Transverse colon (tissue), 4 donors: ENCODE data around the gene KRT8. TPM values are rescaled to one million over a fixed set of nuclear protein-coding genes. Genes with fewer than 3 reads are reported as not detected.
"Not testable (repeated sequence)": the region's sequence is repeated elsewhere in the genome, so short reads cannot be mapped to it uniquely, and the experiment has no call there.

Experiments
- DNase-seq: peaks from one replicate; pipeline ENCODE4 v3.0.0-alpha.2; 2019
- H3K27ac ChIP-seq, 4 donors: fragments of 200-600 bp; sonication (generic); 2 replicates each; pipeline ENCODE4 v1.5.1; 2016 to 2018; ENCODE audit warnings: inconsistent platforms in 4 of 4
- H3K27me3 ChIP-seq: fragments of 200-600 bp; sonication (generic); 2 replicates; pipeline ENCODE4 v1.5.1; 2017; ENCODE audit warnings: inconsistent platforms
- H3K36me3 ChIP-seq, 4 donors: fragments of 200-600 bp; sonication (generic); 2 replicates each; pipeline ENCODE4 v1.5.1; 2017 to 2019; ENCODE audit warnings: inconsistent platforms in 4 of 4
- H3K4me1 ChIP-seq, 4 donors: fragments of 200-600 bp; sonication (generic); 2 replicates each; pipeline ENCODE4 v1.5.1; 2017 to 2020; ENCODE audit warnings: inconsistent platforms in 4 of 4
- H3K4me3 ChIP-seq, 4 donors: fragments of 200-600 bp; sonication (generic); 1 replicate in 1 of 4; 2 replicates in 3 of 4; pipeline versions ENCODE4 v1.5.1 to v1.6.1; 2017 to 2019; ENCODE audit warnings: inconsistent platforms in 4 of 4
- H3K9me3 ChIP-seq, 2 donors: fragments of 200-600 bp; sonication (generic); 2 replicates each; pipeline ENCODE4 v1.5.1; 2017 to 2019; ENCODE audit warnings: inconsistent platforms in 2 of 2
- CTCF ChIP-seq, 5 experiments: fragments of 200-600 bp in 3 of 5; fragments of 450-650 bp in 2 of 5; sonication (generic) in 3 of 5; IDR thresholded peaks; 1 replicate in 2 of 5; 2 replicates in 3 of 5; pipeline ENCODE4 v1.5.1; 2016 to 2017; ENCODE audit warnings: antibody characterized with exemption in 5 of 5, inconsistent platforms in 3 of 5, mild to moderate bottlenecking in 2 of 5, moderate library complexity in 1 of 5
- EP300 ChIP-seq: sonication (generic); formaldehyde crosslinking; IDR thresholded peaks from one replicate; pipeline ENCODE4 v1.6.1; 2017; ENCODE audit warnings: antibody characterized with exemption, low read depth
- POLR2A ChIP-seq: fragments of 450-650 bp; IDR thresholded peaks from one replicate; pipeline ENCODE4 v1.6.1; 2016; ENCODE audit warnings: antibody characterized with exemption, mild to moderate bottlenecking, moderate library complexity
- POLR2AphosphoS5 ChIP-seq, 3 donors: sonication (generic); formaldehyde crosslinking; IDR thresholded peaks; one replicate each; pipeline ENCODE4 v1.6.1; 2016; ENCODE audit warnings: antibody characterized with exemption in 3 of 3
- WGBS, 2 donors: methylation state at CpG; one replicate each; pipeline ENCODE4 v1.1.5; 2018; ENCODE audit warnings: low coverage in 1 of 2; 5-methylcytosine and 5-hydroxymethylcytosine counted together
- in situ Hi-C, 4 donors: fragments of 200-750 bp; cut with MboI; loops; one replicate each; pipeline versions ENCODE4 v1.15.0 to v1.15.1; 2017; ENCODE audit warnings: low sequenced_read_pairs in 3 of 4, low pct_ligation_motif_present in 1 of 4, low pct_unique_long_range_greater_than_20kb in 1 of 4
- intact Hi-C: fragments of 100-400 bp; cut with DNase I; formaldehyde crosslinking; loops from one replicate; pipeline ENCODE4 v1.15.1; 2023; ENCODE audit warnings: low total_unique reads
- total RNA-seq, 4 donors: library from RNA; depleted of rRNA; stranded (reverse); fragments of >200 nt; gene quantifications; one replicate each; pipeline ENCODE4 v1.1.0, GENCODE V29; 2016

Gene KRT8
- total RNA-seq: 1,000 to 10,000 TPM; 1,016 to 3,505 (median 2,245) TPM

GRCh38 chr12:52904509-52905300, at the start of gene KRT8:
Gene KRT8 (minus strand): TSS chr12:52905076. CDS start chr12:52904981, 95 bp downstream.
- Histone ChIP-seq H3K36me3 (peaks cover 0 to 11% (median 0%) of the 10 kb centered on the region in 4 donors), H3K4me3 (peak within 1 kb of the TSS; percentile 28 to 80 (median 57)), H3K4me1 (peaks cover 27 to 72% (median 58%) of the 10 kb centered on the region in 4 donors), H3K27ac (peak within 1 kb of the TSS; percentile 91 to 98 (median 93))
- in situ Hi-C loops, H3K27me3 ChIP-seq, H3K9me3 ChIP-seq, intact Hi-C loops: not testable (repeated sequence)
- WGBS, 2 donors: 44% methylated on average over 32 of the region's 33 CpGs; no CpG with 5 or more reads in 1 of the 2 donors
- DNase-seq: peak; percentile 93
- peak; percentile 89 to 99 (median 97) for TF ChIP-seq POLR2AphosphoS5 (IDR thresholded peaks at IDR 0.05)
- peak; percentile 31 to 75 (median 56) for TF ChIP-seq CTCF (IDR thresholded peaks at IDR 0.05)
- peak; percentile 100 for TF ChIP-seq POLR2A

- Histone ChIP-seq H3K9me3 (no peaks in the 10 kb centered on the region), H3K27me3 (no peaks in the 10 kb centered on the region), H3K4me1 (peaks cover 0 to 16% (median 13%) of the 10 kb centered on the region in 4 donors), H3K27ac (no peak overlapping the region), H3K36me3 (no peaks in the 10 kb centered on the region), H3K4me3 (no peak overlapping the region)
- TF ChIP-seq POLR2A (no peak), POLR2AphosphoS5 (IDR thresholded peaks at IDR 0.05) (no peak)
- DNase-seq: no peak
- WGBS, 2 donors: 40 to 74% methylated on average over 1 to 7 of the region's 7 CpGs
- in situ Hi-C loops (no loop called here), intact Hi-C loops (no loop called here)
Measured at GRCh38 chr12:52953181-52953841, 48.4 kb upstream of the KRT8 start.

GRCh38 chr12:52952076-52952801, 47.4 kb upstream of the KRT8 start:
- DNase-seq: peak; percentile 70
- intact Hi-C loops: no loop called here
- peak overlapping the region in 2 of 4 donors; percentile 53 to 69 for H3K4me3 ChIP-seq
- H3K4me1 ChIP-seq: peaks cover 0 to 16% (median 13%) of the 10 kb centered on the region in 4 donors
- 42 to 50% methylated on average over 3 to 15 of the region's 15 CpGs for WGBS, 2 donors
- H3K9me3 ChIP-seq: no peaks in the 10 kb centered on the region
- H3K27me3 ChIP-seq: no peaks in the 10 kb centered on the region
- no peaks in the 10 kb centered on the region for H3K36me3 ChIP-seq
- in situ Hi-C loops: no loop called here
- peak overlapping the region; percentile 87 to 96 (median 91) for H3K27ac ChIP-seq
- TF ChIP-seq EP300 (no peak), POLR2AphosphoS5 (IDR thresholded peaks at IDR 0.05) (peak in 1 of 3 donors; percentile 61), POLR2A (peak; percentile 11), CTCF (IDR thresholded peaks at IDR 0.05) (peak in 4 of 5 experiments; percentile 25 to 68 (median 40))

GRCh38 chr12:52951640-52952039, 46.8 kb upstream of the KRT8 start:
- in situ Hi-C loops (no loop called here), intact Hi-C loops (no loop called here)
- Histone ChIP-seq H3K9me3 (no peaks in the 10 kb centered on the region), H3K4me3 (peak overlapping the region in 2 of 4 donors; percentile 53 to 69), H3K36me3 (no peaks in the 10 kb centered on the region), H3K27me3 (no peaks in the 10 kb centered on the region), H3K4me1 (peaks cover 1 to 21% (median 13%) of the 10 kb centered on the region in 4 donors), H3K27ac (peak overlapping the region; percentile 87 to 96 (median 91))
- WGBS, 2 donors: 67% methylated on average over 6 of the region's 6 CpGs; no CpG with 5 or more reads in 1 of the 2 donors
- no peak for DNase-seq
- TF ChIP-seq CTCF (IDR thresholded peaks at IDR 0.05): no peak
- TF ChIP-seq POLR2AphosphoS5 (IDR thresholded peaks at IDR 0.05): no peak
- TF ChIP-seq EP300: no peak
- TF ChIP-seq POLR2A: no peak
